Fibroblast of the aortic adventitia (primary cell): ENCODE data around the gene PIK3R5. TPM values are rescaled to one million over a fixed set of nuclear protein-coding genes. Genes with fewer than 3 reads are reported as not detected.
A peak's percentile ranks its signal among the peaks of the same experiment; 100 is the strongest.

Experiments used
- DNase-seq: peaks from one replicate; pipeline ENCODE4 v3.0.0-alpha.2; 2010; ENCODE audit warnings: low read depth
- H3K4me3 ChIP-seq: 2 replicates; pipeline ENCODE4 v1.5.1; 2011; ENCODE audit warnings: low read depth, mild to moderate bottlenecking, control low read depth, low read length, moderate library complexity
- total RNA-seq: library from RNA; depleted of rRNA; stranded (reverse); fragments of >200 nt; gene quantifications from 2 replicates; pipeline ENCODE4 v1.2.3, GENCODE V29; 2012; ENCODE audit warnings: low replicate concordance
- TF ChIP-seq, protein P1 (sequence below): IDR thresholded peaks from 2 replicates; pipeline ENCODE4 v1.5.1; 2011; ENCODE audit warnings: mild to moderate bottlenecking, low read length, control low read depth, inconsistent platforms; ENCODE audit not compliant: insufficient read depth

The PIK3R5 gene
- total RNA-seq, 1 donor = not detected

GRCh38 chr17:8835631-8836364 lies 129.7 kb downstream of the PIK3R5 start:
- no peak overlapping the region for H3K4me3 ChIP-seq
- TF ChIP-seq, protein P1, sequence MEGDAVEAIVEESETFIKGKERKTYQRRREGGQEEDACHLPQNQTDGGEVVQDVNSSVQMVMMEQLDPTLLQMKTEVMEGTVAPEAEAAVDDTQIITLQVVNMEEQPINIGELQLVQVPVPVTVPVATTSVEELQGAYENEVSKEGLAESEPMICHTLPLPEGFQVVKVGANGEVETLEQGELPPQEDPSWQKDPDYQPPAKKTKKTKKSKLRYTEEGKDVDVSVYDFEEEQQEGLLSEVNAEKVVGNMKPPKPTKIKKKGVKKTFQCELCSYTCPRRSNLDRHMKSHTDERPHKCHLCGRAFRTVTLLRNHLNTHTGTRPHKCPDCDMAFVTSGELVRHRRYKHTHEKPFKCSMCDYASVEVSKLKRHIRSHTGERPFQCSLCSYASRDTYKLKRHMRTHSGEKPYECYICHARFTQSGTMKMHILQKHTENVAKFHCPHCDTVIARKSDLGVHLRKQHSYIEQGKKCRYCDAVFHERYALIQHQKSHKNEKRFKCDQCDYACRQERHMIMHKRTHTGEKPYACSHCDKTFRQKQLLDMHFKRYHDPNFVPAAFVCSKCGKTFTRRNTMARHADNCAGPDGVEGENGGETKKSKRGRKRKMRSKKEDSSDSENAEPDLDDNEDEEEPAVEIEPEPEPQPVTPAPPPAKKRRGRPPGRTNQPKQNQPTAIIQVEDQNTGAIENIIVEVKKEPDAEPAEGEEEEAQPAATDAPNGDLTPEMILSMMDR = no peak
- no peak for DNase-seq

GRCh38 chr17:8835106-8835505 lies 130.4 kb downstream of the PIK3R5 start:
- TF ChIP-seq, protein P1 = no peak
- no peak overlapping the region for H3K4me3 ChIP-seq
- DNase-seq = no peak

- no peak for DNase-seq
- H3K4me3 ChIP-seq = no peak overlapping the region
- TF ChIP-seq, protein P1 = peak; percentile 18
Observed at GRCh38 chr17:8832711-8833352, 132.7 kb downstream of the PIK3R5 start.

- TF ChIP-seq, protein P1 = no peak
Observed at GRCh38 chr17:8831234-8831849, 134.2 kb downstream of the PIK3R5 start.

GRCh38 chr17:8830141-8830540 lies 135.4 kb downstream of the PIK3R5 start:
- no peak for DNase-seq
- no peak overlapping the region for H3K4me3 ChIP-seq
- TF ChIP-seq, protein P1 = no peak

More at GRCh38 chr17:8831234-8831849, 134.2 kb downstream of the PIK3R5 start:
- no peak for DNase-seq
- no peak overlapping the region for H3K4me3 ChIP-seq

DNA sequence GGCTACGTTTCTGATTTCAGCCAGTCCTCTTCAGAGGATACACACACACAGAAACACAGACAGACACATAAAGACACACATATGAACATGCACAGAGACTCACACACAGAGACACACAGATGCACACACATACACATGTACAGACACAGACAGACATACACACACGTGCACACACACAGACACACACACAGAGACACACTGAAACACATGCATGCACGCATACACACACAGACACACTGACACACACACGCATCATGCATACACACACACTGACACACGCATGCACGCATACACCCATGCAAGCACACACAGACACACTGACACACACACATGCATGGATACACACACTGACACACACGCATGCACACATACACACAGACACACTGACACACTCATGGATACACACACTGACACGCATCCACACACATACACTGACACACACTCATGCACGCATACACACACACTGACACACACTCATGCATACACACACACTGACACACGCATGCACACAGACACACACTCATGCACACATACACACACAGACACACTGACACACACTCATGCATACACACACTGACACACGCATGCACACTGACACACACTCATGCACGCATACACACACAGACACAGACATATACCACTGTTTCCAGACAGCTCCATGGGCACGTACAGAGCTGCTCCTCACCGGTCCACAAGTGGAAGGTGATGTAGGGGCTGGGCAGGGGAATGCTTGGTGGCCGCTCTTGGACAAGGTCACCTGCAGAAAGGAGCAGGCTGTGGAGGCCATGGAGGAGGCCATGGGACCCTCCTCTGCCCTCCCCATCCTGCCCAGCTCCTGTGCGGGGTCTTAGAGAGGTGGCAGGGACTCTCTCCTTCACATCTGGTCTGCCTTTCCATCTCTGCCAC lies 136.2 kb downstream of the PIK3R5 start:
- TF ChIP-seq, protein P1 = no peak

More for the DNA sequence above, 136.2 kb downstream of the PIK3R5 start:
- no peak overlapping the region for H3K4me3 ChIP-seq
- DNase-seq = no peak
